DMS114 treated with DMSO at 0.1 percent for 48 hours (cell line): ENCODE data around the gene DDI2.

Source experiments
- DNase-seq: peaks from one replicate; lab custom pipeline; 2025; ENCODE audit not compliant: unreplicated experiment; lab: John Stamatoyannopoulos, UW

DDI2 gene

GRCh38 chr1:15700508-15700907, 83.2 kb downstream of the DDI2 start:
- DNase-seq = no peak

GRCh38 chr1:15701784-15702183, 84.5 kb downstream of the DDI2 start:
- no peak for DNase-seq

DNA sequence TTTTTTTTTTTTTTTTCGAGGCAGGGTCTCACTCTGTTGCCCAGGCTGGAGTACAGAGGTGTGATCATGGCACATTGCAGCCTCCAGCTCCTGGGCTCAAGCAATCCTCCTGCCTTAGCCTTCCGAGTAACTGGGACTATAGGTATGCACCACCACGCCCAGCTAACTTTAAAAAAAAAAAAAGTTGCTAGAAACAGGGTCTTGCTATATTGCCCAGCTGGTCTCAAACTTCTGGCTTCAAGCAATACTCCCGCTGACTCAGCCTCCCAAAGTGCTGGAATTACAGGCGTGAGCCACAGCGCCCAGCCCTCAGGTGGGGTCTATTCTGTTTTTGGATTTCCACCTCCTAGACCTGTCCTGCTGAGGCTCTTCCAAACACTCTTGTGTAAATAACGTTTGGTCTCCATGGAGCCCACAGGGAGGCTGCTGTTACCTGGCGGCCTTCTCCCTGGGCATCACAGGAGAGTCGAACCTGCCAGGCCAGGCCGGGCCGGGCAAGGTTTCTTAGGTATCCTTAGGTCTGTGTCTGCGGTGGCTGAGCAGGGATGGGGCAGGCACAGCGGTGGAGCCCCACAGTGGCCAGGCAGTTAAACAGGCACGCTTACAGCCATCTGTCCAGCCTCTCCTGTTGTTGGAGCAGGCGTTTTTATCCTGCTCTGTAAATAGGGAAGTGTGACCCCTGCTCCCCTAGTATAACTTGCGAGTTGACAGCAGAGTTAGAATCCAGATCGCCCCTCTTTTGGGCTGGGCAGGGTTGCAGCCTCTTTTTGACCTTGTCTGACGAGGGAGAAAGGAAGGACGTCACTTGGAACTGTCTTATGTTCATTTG, 85.7 kb downstream of the DDI2 start:
- DNase-seq = no peak

DNA sequence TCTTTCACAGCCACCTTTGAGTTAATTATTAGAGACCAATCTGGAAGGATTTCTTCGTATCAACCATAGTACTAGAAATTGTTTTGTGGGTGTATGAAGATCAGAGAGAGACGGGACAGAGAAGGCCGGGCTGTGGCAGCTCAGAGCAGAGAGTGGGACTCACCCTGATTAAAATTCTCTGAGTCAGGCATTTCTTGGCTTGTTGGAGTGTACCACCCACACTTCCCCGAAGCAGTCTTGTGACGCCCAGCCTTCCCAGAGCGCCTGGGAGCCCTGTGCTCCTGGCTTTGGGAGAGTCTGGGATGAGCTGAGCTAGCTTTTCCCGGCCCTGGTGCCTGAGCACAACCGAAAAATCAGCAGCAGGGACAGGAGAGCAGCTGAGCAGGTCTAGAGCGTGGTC, 86.3 kb downstream of the DDI2 start:
- DNase-seq = no peak

- no peak for DNase-seq
These were observed 87.4 kb downstream of the DDI2 start for GRCh38 chr1:15704526-15705183.

GRCh38 chr1:15705184-15705566, 87.9 kb downstream of the DDI2 start:
- DNase-seq = no peak

DNA sequence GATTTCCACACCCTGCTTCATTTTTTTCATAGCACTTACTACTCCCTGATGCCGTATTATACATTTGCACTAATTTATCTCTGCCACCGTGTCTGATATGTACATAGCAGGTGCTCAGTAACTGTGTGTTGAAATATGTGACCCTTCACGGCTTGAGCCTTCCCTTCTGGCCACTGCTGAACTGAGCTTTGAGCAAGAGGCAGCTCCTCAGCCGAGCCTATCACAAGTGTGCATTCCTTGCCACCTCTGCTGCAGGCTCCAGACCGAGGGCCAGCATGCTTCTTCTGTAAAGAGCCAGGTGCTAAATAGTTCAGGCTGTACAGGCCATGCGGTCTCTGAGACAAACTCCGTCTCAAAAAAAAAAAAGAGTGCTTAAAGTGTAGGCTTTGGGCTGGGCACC, 89.5 kb downstream of the DDI2 start:
- DNase-seq = no peak

DNA sequence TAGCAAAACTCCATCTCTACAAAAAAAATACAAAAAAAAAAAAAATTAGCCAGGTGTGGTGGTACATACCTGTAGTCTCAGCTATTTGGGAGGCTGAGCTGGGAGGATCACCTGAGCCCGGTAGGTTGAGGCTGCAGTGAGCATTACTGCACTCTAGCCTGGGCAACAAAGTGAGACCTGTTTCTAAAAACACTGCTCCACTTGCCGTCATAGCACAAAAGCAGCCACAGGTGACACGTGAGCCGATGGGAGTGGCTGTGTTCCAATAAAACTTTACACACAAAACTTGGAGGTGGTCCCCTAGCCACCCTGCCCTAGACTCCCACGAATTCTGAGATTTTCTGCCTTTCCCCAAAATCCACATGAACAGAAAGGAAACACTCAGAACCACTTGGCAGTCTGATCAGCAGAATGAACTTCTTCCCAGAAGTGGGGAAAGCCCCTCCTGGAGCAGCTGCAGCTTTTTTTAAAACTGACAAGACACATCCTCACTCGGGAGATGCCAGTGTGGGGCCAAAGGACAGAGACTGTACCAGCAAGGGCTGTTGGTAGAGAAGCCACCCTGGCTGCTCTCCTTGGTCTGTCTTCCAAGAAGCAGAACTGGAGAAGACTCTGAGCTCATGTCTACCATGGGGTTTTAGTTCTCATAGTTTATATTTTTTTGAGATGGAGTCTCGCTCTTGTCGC, 90.1 kb downstream of the DDI2 start:
- DNase-seq = no peak

GRCh38 chr1:15708486-15709137, 91.4 kb downstream of the DDI2 start:
- no peak for DNase-seq

GRCh38 chr1:15709226-15709625, 92.0 kb downstream of the DDI2 start:
- DNase-seq = no peak

DNA sequence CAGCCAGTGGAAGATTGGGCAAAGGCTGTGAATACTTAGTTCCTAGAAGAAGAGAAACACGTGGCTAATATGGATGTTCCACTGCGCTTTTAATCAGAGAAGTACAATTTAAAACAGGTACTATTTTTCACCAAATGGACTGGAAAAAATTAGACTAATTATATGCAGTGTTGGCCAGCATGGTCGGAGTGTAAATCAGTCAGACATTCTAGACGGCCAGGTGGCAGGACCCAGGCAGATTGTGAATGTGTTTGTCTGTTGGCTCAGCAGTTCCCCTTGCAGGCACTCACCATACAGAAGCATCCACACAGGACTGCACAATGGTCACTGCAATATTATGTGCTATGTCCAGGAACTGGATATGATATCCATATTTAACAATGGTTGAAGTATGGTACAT, 94.9 kb downstream of the DDI2 start:
- DNase-seq = no peak

- DNase-seq = no peak
These were observed 97.3 kb downstream of the DDI2 start for GRCh38 chr1:15714406-15715136.

- no peak for DNase-seq
These were observed 100.3 kb downstream of the DDI2 start for GRCh38 chr1:15717418-15718125.

GRCh38 chr1:15718199-15718601, 100.9 kb downstream of the DDI2 start:
- no peak for DNase-seq
